ENCODE data around the gene SMG7.
"Not testable (repeated sequence)": the region's sequence is repeated elsewhere in the genome, so short reads cannot be mapped to it uniquely, and the experiment has no call there.

SMG7 gene, protein sequence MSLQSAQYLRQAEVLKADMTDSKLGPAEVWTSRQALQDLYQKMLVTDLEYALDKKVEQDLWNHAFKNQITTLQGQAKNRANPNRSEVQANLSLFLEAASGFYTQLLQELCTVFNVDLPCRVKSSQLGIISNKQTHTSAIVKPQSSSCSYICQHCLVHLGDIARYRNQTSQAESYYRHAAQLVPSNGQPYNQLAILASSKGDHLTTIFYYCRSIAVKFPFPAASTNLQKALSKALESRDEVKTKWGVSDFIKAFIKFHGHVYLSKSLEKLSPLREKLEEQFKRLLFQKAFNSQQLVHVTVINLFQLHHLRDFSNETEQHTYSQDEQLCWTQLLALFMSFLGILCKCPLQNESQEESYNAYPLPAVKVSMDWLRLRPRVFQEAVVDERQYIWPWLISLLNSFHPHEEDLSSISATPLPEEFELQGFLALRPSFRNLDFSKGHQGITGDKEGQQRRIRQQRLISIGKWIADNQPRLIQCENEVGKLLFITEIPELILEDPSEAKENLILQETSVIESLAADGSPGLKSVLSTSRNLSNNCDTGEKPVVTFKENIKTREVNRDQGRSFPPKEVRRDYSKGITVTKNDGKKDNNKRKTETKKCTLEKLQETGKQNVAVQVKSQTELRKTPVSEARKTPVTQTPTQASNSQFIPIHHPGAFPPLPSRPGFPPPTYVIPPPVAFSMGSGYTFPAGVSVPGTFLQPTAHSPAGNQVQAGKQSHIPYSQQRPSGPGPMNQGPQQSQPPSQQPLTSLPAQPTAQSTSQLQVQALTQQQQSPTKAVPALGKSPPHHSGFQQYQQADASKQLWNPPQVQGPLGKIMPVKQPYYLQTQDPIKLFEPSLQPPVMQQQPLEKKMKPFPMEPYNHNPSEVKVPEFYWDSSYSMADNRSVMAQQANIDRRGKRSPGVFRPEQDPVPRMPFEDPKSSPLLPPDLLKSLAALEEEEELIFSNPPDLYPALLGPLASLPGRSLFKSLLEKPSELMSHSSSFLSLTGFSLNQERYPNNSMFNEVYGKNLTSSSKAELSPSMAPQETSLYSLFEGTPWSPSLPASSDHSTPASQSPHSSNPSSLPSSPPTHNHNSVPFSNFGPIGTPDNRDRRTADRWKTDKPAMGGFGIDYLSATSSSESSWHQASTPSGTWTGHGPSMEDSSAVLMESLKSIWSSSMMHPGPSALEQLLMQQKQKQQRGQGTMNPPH

GRCh38 chr1:183472488-183473216 is at the start of gene SMG7:
Gene SMG7, plus strand, starts transcription at chr1:183472499. Its CDS starts 122 bp downstream, at chr1:183472621.
- no peak for DNase-seq

GRCh38 chr1:183423541-183423940 is 48.8 kb upstream of the SMG7 start:
- no peak for DNase-seq

GRCh38 chr1:183424691-183425090 is 47.6 kb upstream of the SMG7 start:
- no peak for DNase-seq

DNA sequence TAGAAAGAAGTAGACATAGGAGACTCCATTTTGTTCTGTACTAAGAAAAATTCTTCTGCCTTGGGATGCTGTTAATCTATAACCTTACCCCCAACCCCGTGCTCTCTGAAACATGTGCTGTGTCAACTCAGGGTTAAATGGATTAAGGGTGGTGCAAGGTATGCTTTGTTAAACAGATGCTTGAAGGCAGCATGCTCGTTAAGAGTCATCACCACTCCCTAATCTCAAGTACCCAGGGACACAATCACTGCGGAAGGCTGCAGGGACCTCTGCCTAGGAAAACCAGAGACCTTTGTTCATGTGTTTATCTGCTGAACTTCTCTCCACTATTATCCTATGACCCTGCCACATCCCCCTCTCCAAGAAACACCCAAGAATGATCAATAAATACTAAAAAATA is 44.7 kb upstream of the SMG7 start:
- DNase-seq = not testable (repeated sequence)

DNA sequence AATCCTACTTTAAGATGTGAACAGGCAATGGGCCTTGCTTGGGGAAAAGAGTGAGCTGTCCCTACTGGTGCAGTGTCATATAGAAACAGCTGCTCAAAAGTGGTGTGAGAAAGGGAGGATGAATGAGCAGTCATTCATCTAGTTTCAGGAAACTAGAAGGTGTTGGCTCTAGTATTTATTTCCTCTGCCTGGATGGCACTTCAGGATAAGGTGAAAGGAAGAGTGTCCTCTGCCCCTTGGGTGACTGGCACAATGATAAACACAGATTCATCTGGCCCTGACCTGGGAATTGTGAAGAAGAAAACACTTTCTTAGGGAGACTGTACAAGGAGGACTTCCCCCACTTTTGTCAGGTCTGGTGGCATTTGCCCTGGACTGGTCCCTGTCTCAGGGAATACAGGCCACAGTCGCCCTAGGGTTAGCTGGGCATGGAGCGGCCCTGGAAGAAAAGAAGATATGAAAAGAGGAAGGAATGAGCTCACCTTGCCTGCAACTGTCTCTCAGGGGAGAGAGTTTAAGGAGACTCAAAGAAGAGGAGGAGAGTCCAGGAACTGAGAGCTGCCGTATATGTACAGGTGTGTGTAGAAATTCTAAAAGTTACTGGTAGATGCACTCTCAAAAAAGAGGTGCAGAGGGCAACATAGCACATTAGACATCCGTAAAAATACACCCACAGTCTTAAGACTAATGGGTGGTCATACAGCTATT is 40.3 kb upstream of the SMG7 start:
- DNase-seq = no peak

DNA sequence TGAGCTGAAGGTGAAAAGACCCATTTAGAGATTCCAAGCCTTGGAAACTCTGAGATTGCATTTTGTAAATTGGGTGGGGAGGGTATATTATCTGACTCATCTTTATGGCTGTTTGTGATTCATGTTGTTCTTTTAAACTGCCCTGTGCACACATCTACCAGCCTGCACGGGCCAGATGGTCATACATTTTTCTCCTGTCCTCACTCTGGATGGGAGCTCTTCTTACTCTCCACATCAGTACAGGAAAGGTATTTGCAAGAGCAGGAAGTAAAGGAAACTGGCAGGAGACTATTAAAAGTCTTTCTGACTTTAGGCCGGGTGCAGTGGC is 39.8 kb upstream of the SMG7 start:
- DNase-seq = no peak

DNA sequence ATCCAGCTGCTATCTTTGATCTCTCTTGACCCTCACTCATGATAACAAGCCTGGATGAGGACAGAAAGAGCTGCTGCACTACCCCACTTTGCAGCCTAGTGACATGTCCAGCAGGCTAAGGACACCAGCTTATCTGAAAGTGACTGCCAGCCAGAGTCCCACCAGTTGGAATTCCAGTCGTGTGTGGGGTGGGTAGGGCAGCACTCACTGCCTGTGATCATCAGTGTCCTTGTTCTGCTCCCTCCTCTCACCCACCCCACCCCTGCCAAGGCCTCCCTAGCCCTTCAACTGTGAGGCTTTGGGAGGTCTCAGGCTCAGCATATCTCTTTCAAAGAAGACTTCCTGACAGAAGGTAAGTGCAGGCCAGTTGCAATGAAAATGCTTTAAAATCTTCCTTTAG is 38.6 kb upstream of the SMG7 start:
- DNase-seq = no peak

- no peak for DNase-seq
Measured at GRCh38 chr1:183435497-183435896, 36.8 kb upstream of the SMG7 start.

- no peak for DNase-seq
Measured at GRCh38 chr1:183438060-183438459, 34.2 kb upstream of the SMG7 start.

GRCh38 chr1:183443011-183443410 is 29.3 kb upstream of the SMG7 start:
- no peak for DNase-seq

DNA sequence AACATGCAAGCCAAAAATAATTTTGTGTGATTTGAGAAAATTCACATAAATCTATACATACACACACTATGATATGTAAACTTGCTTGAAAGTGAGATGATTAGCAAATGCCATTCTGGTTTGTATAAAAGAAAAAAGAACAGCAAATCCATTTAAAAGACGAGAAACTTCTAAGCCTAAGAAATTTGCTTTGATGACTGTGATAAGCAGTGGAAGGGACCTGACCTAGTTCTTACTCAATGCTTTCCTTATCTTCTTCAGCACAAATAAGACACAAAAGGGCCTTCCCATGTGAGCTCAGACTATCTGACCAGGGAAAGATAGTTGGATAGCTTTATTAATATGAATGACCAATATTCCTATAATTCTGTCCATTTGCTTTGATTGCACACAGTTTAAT is 28.8 kb upstream of the SMG7 start:
- no peak for DNase-seq

DNA sequence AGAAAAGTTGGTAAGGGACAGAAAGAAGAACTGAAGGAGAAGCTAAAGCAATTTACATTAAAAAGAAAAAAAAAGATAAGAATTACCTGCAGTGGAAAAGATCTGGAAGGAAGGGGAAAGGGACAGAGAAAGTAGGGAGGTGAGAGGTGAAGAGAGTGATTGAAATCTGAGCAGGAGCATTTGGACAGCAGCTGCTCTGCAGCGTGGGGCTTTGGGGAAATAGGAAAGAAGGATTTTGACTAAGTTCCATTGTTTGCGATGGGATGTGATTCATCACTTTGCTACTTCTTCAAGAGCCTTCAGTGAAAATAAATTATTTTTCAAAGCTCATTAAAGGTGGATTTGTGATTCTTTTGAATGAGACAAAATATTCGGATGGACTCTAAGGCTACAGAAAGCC is 28.1 kb upstream of the SMG7 start:
- no peak for DNase-seq

DNA sequence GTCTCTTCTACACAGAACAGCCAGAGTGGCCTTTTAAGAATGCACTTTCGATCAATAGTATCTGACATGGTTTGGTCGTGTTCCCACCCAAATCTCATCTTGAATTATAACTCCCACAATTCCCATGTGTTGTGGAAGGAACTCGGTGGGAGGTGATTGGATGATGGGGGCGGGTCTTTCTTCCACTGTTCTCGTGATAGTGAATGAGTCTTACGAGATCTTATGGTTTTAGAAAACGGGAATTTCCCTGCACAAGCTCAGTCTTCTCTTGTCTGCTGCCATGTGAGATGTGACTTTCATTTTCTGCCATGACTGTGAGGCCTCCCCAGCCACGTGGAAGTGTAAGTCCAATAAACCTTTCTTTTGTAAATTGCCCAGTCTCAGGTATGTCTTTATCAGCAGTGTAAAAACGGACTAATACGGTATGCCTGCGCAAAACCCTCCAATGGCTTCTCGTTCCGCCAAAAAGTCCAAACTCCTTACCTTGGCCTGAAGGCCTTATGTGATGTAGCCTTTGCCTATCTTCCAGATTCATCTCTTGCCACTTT is 23.0 kb upstream of the SMG7 start:
- no peak for DNase-seq

DNA sequence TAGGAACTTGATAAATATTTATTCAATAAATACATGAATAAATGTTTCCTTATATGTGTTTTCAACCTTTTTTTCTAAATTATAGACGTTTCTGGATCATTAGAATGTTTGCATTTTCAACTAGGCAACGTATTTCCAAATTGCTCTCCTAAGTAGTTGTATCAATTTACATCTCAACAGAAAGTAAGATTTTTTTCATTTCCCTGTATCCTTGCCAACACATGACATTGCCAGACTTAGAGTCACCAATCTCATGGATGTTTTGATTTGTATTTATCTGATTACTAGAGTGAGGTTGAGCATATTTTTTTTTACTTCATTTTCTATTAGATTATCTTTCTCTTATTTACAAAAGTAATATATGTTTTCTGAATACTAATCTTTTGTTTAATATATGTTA is 22.2 kb upstream of the SMG7 start:
- no peak for DNase-seq

- DNase-seq = no peak
Measured at GRCh38 chr1:183454377-183454776, 17.9 kb upstream of the SMG7 start.

DNA sequence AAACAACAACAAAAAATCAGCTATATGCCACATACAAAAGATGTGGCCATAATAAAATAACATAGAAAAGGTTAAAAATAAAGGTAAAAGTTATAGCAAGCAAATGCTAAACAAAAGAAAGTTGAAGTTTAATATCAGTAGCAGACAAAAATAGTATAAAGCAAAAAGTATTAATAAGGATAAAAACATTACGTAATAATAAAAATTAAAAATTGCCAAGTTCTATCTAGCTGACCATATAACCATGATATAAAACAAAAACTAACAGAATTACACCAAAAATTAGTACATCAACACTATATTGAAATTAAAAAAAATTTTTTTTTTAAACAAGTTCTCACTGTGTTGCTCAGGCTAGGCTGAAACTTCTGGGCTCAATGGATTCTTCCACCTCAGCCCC is 15.5 kb upstream of the SMG7 start:
- DNase-seq = no peak

- no peak for DNase-seq
Measured at GRCh38 chr1:183457449-183457848, 14.8 kb upstream of the SMG7 start.

DNA sequence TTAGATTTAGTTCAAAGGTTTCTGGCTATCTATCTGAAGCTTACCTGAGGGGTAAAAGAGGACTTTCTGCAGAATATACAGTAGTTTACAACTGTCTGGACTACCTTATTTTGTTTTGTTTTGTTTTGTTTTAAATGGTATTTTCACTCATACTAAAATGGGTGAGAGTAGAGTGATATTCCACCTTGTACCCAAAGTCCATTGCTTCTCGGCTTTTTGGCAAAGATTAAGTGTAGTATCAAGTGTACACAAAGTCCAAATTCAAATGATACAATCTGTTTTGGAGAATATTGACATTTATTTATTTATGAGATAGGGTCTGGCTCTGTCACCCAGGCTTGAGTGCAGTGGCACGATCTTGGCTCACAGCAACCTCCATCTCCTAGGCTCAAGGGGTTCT is 11.7 kb upstream of the SMG7 start:
- no peak for DNase-seq

DNA sequence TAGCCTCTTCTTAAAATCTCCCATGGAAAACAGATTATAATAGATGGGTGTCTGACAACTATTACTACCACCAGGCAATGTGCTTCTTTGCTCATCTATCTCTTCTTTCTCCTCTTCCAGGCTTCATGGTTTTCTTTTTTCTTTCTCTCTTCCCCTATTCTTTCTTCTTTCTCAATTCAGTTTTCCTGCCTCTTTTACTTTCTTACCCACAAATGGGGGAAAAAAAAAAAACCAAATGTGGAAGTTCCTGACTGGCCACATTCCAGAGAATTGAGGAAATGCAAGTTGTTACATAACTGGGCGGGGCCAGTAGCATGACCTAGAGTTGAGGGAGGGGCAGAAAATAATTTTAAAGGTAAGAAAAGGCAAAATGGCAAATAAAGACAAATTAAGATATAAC is 10.9 kb upstream of the SMG7 start:
- DNase-seq = no peak

DNA sequence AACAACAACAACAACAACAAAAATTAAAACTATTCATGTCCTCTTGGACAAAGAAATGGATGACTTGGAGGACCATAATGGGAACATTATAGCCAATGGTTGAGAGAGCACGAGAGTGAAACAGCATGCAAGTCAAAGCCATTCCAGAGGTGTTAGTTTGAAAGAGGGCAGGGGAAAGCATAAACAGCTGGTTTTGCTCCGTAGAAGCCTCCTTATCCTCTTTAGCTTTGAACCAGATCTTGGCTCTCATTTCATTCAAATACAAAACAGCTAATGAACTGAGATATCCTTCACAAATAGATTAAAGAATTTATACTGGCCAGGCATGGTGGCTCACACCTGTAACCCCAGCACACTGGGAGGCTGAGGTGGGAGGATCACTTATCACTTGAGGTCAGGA is 8.7 kb upstream of the SMG7 start:
- no peak for DNase-seq

DNA sequence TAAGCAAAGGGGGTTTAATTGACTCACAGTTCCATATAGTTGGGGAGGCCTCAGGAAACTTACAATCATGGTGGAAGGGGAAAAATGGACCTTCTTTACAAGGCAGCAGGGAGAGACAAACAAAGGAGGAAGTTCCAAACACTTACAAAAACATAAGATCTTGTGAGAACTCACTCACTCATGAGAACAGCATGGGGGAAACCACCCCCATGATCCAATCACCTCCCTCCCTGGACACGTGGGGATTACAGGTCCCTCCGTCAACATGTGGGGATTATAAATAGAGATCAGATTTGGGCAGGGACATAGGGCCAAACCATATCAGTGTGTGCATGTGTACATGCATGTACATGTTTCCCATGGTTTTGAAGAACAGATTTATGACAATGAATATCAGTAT is 5.5 kb upstream of the SMG7 start:
- DNase-seq = no peak

DNA sequence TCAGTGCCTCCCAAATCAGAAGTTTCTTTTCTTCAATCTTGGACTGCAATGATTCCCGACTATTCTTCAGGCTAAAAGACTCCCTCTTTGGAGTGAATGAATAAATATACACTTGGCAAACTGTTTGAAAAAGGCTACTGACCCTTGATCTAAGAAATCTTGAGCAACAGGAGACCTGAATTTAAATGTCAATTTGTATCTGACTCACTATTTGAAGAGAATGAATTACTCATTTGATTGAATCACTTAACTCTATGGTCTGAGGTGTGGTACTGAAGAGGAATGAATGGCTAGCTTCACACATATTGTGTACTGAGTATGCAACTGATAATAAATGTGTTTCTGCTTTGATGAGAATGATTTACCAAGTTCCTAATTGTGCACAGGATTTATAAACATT is 4.6 kb upstream of the SMG7 start:
- no peak for DNase-seq
